GM12801 (cell line): ENCODE measurements around the gene F5.

Source experiments
- CTCF ChIP-seq: IDR thresholded peaks from one replicate; pipeline ENCODE4 v1.5.1; 2011; ENCODE audit warnings: control low read depth; ENCODE audit not compliant: insufficient read length; ENCODE audit errors: extremely low read depth

Gene F5

GRCh38 chr1:169623132-169623926 lies 37.0 kb upstream of the F5 start:
- TF ChIP-seq CTCF: no peak

- TF ChIP-seq CTCF: no peak
Observed at GRCh38 chr1:169620565-169620964, 34.3 kb upstream of the F5 start.

- no peak for TF ChIP-seq CTCF
Observed at GRCh38 chr1:169618367-169618766, 32.1 kb upstream of the F5 start.

GRCh38 chr1:169615803-169616202 lies 29.5 kb upstream of the F5 start:
- TF ChIP-seq CTCF: no peak

- no peak for TF ChIP-seq CTCF
Observed at GRCh38 chr1:169610858-169611257, 24.6 kb upstream of the F5 start.

- TF ChIP-seq CTCF: no peak
Observed at GRCh38 chr1:169610108-169610507, 23.8 kb upstream of the F5 start.

GRCh38 chr1:169608226-169608625 lies 21.9 kb upstream of the F5 start:
- TF ChIP-seq CTCF: no peak
